ENCODE measurements around the gene LCNL1.

GRCh38 chr9:136978073-136978864 lies 4.5 kb upstream of the LCNL1 start:
- TF ChIP-seq POLR2AphosphoS5 (IDR thresholded peaks at IDR 0.05) = peak in 1 of 2 donors; percentile 54
- peak in 2 of 6 experiments; percentile 6 to 25 for TF ChIP-seq CTCF (IDR thresholded peaks at IDR 0.05)
- no peak for TF ChIP-seq EP300 (IDR thresholded peaks at IDR 0.05)

All from upper lobe of left lung (tissue), 4 donors.